Endothelial cell of umbilical vein (primary cell): Measurements from ENCODE around the gene PTPN6. TPM values are rescaled to one million over a fixed set of nuclear protein-coding genes. Genes with fewer than 3 reads are reported as not detected.

Source experiments
- BruUV-seq: library from RNA; stranded (reverse); fragments of 400-500 nt; replicated peaks from 2 replicates; lab custom pipeline; 2021; lab: Mats Ljungman, UMichigan
- CTCF ChIA-PET: fragments of 300-600, 350-600 bp; sonication (Branson Sonifier 250); formaldehyde crosslinking; loops from one replicate; lab custom pipeline; 2021; ENCODE audit warnings: antibody characterized with exemption, inconsistent platforms; lab: Charles Lee
- POLR2A ChIA-PET: fragments of 300-600, 350-600 bp; sonication (Branson Sonifier 250); formaldehyde crosslinking; loops from one replicate; lab custom pipeline; 2021; ENCODE audit warnings: antibody characterized with exemption, inconsistent platforms; lab: Charles Lee
- DNase-seq: peaks from one replicate; pipeline ENCODE4 v3.0.0-alpha.2; 2011; ENCODE audit warnings: low read depth, low spot score
- FAIRE-seq: peaks from 2 replicates; lab custom pipeline; 2011; peaks lifted over from hg19 to GRCh38; lab: Jason Lieb, UNC
- H2AFZ ChIP-seq: 2 replicates; pipeline ENCODE4 v1.6.0; 2012; ENCODE audit warnings: low read depth, low read length, control low read depth, inconsistent platforms
- H3K27ac ChIP-seq: 2 replicates; pipeline ENCODE4 v1.5.1; 2011; ENCODE audit warnings: low read depth, mild to moderate bottlenecking, control low read depth, low read length, moderate library complexity; ENCODE audit not compliant: insufficient read depth
- H3K27me3 ChIP-seq, 2 experiments: 2 replicates each; pipeline versions ENCODE4 v1.6.0 to v1.6.1; 2011; ENCODE audit warnings: low read length in 2 of 2, mixed read lengths in 1 of 2; ENCODE audit not compliant: control insufficient read depth in 2 of 2, insufficient read depth in 2 of 2
- H3K36me3 ChIP-seq, 2 experiments: 2 replicates in 1 of 2; 3 replicates in 1 of 2; pipeline ENCODE4 v1.5.1; 2011; ENCODE audit warnings: low read length in 2 of 2, mild to moderate bottlenecking in 1 of 2, moderate library complexity in 1 of 2; ENCODE audit not compliant: control insufficient read depth in 2 of 2, insufficient read depth in 2 of 2; ENCODE audit errors: extremely low read depth in 1 of 2
- H3K4me1 ChIP-seq: 3 replicates; pipeline ENCODE4 v1.5.1; 2011; ENCODE audit warnings: mild to moderate bottlenecking, low read length; ENCODE audit not compliant: control insufficient read depth, insufficient read depth; ENCODE audit errors: extremely low read depth
- H3K4me2 ChIP-seq: 2 replicates; pipeline ENCODE4 v1.6.1; 2011; ENCODE audit warnings: low read length, control low read depth, mixed read lengths; ENCODE audit not compliant: insufficient read depth
- H3K4me3 ChIP-seq, 3 experiments: fragments of 200-600 bp in 1 of 3; sonication (generic), shearing (Covaris generic) in 1 of 3; replicated peaks in 1 of 3; 2 replicates each; pipeline ENCODE4 v1.5.1; 2011 to 2016; ENCODE audit warnings: control low read depth in 3 of 3, low read length in 3 of 3, mild to moderate bottlenecking in 2 of 3, inconsistent platforms in 1 of 3, low read depth in 1 of 3, moderate library complexity in 1 of 3; ENCODE audit not compliant: insufficient read depth in 1 of 3
- H3K79me2 ChIP-seq: 2 replicates; pipeline ENCODE4 v1.6.0; 2012; ENCODE audit warnings: low read length, inconsistent platforms; ENCODE audit not compliant: control insufficient read depth, insufficient read depth
- H3K9ac ChIP-seq: replicated peaks from 2 replicates; pipeline ENCODE3; 2011; ENCODE audit warnings: low read length, control low read depth; ENCODE audit not compliant: insufficient read depth; ENCODE audit errors: extremely low read depth
- H3K9me1 ChIP-seq: replicated peaks from 3 replicates; pipeline ENCODE4 v1.6.0; 2011; ENCODE audit warnings: mild to moderate bottlenecking, low read length; ENCODE audit not compliant: control insufficient read depth, insufficient read depth; ENCODE audit errors: extremely low read depth
- H3K9me3 ChIP-seq: replicated peaks from 2 replicates; pipeline ENCODE4 v1.5.1; 2012; ENCODE audit warnings: low read length, inconsistent platforms; ENCODE audit not compliant: control insufficient read depth, insufficient read depth
- H4K20me1 ChIP-seq: replicated peaks from 2 replicates; pipeline ENCODE3; 2011; ENCODE audit warnings: mild to moderate bottlenecking, low read length; ENCODE audit not compliant: control insufficient read depth, insufficient read depth; ENCODE audit errors: extremely low read depth
- EZH2 ChIP-seq: IDR thresholded peaks from 2 replicates; pipeline ENCODE4 v1.6.1; 2012; ENCODE audit warnings: borderline replicate concordance, low read depth, mild to moderate bottlenecking, moderate library complexity, low read length, inconsistent platforms; ENCODE audit not compliant: severe bottlenecking
- FOS ChIP-seq: IDR thresholded peaks from 2 replicates; pipeline ENCODE4 v1.6.1; 2011; ENCODE audit warnings: mild to moderate bottlenecking, low read length, moderate library complexity, borderline replicate concordance; ENCODE audit not compliant: insufficient read depth
- GATA2 ChIP-seq: IDR thresholded peaks from 2 replicates; pipeline ENCODE4 v1.7.0; 2011; ENCODE audit warnings: low read depth, mild to moderate bottlenecking, moderate library complexity, mixed read lengths, low read length; ENCODE audit not compliant: insufficient read length, insufficient read depth
- JUN ChIP-seq: IDR thresholded peaks from 2 replicates; pipeline ENCODE4 v1.6.1; 2011; ENCODE audit warnings: borderline replicate concordance, low read depth; ENCODE audit not compliant: insufficient read length, insufficient read depth
- MYC ChIP-seq: IDR thresholded peaks from one replicate; pipeline ENCODE4 v1.6.1; 2011; ENCODE audit warnings: mild to moderate bottlenecking, low read depth, low read length
- POLR2A ChIP-seq: IDR thresholded peaks from 2 replicates; pipeline ENCODE4 v1.6.1; 2012; ENCODE audit warnings: low read depth, mild to moderate bottlenecking, control low read depth, low read length
- POLR2AphosphoS5 ChIP-seq: IDR thresholded peaks from 2 replicates; pipeline ENCODE4 v1.6.1; 2012; ENCODE audit warnings: low read depth, mild to moderate bottlenecking, control low read depth, low read length, moderate library complexity; ENCODE audit not compliant: insufficient read depth
- dilution Hi-C: fragments of 300-500 bp; cut with MboI; formaldehyde crosslinking; loops from one replicate; pipeline ENCODE4 v1.15.0; 2019; ENCODE audit warnings: low sequenced_read_pairs; ENCODE audit not compliant: extremely low pct_ligation_motif_present
- intact Hi-C: fragments of 100-400 bp; cut with micrococcal nuclease; formaldehyde crosslinking; loops from one replicate; pipeline ENCODE4 v1.10.0; 2022
- polyA plus RNA-seq, 4 experiments: library from polyadenylated mRNA; depleted of rRNA in 3 of 4; stranded (reverse) in 3 of 4; unstranded in 1 of 4; fragments of >200 nt; gene quantifications; 2 replicates each; pipeline versions ENCODE4 v1.2.1 to v1.2.3, GENCODE V29; 2011 to 2012; ENCODE audit warnings: missing spikeins in 1 of 4
- total RNA-seq: library from RNA; stranded (reverse); gene quantifications from 2 replicates; pipeline ENCODE4 v1.2.3, GENCODE V29; 2021
- TF ChIP-seq, protein P1 (sequence below), 2 donors: IDR thresholded peaks; 1 replicate in 1 of 2; 2 replicates in 1 of 2; pipeline ENCODE4 v1.5.1; 2011; ENCODE audit warnings: low read length in 2 of 2, mild to moderate bottlenecking in 2 of 2, moderate library complexity in 2 of 2, control low read depth in 1 of 2, inconsistent platforms in 1 of 2, low read depth in 1 of 2; ENCODE audit not compliant: insufficient read depth in 1 of 2; ENCODE audit errors: extremely low read depth in 1 of 2
- TF ChIP-seq, protein P2 (sequence below): IDR thresholded peaks from 2 replicates; pipeline ENCODE4 v1.6.1; 2011; ENCODE audit not compliant: insufficient read depth, insufficient read length

PTPN6 gene
- total and polyA plus RNA-seq, 2 donors (not counting 3 experiments of a cell fraction or from before 2014, with no cell fraction given) = 0.25 to 1.6 TPM

DNA sequence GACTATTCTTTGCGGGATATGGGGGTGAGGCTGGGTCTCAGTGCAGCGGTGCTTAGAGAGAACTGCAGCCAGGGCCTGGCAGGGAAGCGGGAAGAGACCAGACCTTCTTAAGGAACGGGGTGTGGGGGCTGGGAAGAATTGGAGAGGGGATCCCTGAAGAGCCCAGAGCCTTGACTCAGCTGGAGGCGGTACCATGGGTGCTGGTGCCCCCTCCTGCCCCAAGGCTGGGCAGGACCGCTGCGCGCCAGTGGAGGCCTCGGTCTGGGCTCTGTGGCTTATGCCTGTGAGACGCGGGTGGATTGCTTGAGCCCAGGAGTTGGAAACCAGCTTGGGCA is 8.9 kb upstream of the PTPN6 start:
- Histone ChIP-seq H3K9me1 (no peaks in the 10 kb centered on the region), H3K4me2 (no peak overlapping the region), H3K27ac (no peak overlapping the region), H2AFZ (no peak overlapping the region), H3K4me3 (no peak overlapping the region), H3K79me2 (no peaks in the 10 kb centered on the region), H3K9me3 (no peaks in the 10 kb centered on the region), H3K9ac (no peak overlapping the region), H4K20me1 (no peaks in the 10 kb centered on the region), H3K36me3 (peaks cover 0 to 16% of the 10 kb centered on the region in 2 experiments), H3K4me1 (peaks cover 18% of the 10 kb centered on the region), H3K27me3 (no peaks in the 10 kb centered on the region)
- DNase-seq = no peak
- no peak for TF ChIP-seq JUN
- no peak for TF ChIP-seq GATA2
- no peak for TF ChIP-seq POLR2AphosphoS5
- TF ChIP-seq MYC = no peak
- TF ChIP-seq, protein P1, sequence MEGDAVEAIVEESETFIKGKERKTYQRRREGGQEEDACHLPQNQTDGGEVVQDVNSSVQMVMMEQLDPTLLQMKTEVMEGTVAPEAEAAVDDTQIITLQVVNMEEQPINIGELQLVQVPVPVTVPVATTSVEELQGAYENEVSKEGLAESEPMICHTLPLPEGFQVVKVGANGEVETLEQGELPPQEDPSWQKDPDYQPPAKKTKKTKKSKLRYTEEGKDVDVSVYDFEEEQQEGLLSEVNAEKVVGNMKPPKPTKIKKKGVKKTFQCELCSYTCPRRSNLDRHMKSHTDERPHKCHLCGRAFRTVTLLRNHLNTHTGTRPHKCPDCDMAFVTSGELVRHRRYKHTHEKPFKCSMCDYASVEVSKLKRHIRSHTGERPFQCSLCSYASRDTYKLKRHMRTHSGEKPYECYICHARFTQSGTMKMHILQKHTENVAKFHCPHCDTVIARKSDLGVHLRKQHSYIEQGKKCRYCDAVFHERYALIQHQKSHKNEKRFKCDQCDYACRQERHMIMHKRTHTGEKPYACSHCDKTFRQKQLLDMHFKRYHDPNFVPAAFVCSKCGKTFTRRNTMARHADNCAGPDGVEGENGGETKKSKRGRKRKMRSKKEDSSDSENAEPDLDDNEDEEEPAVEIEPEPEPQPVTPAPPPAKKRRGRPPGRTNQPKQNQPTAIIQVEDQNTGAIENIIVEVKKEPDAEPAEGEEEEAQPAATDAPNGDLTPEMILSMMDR (IDR thresholded peaks at IDR 0.05; ENCODE audit: extremely low read depth in 1 of 2, insufficient read depth in 1 of 2, low read depth in 1 of 2, low read length in 2 of 2) = no peak
- no peak for TF ChIP-seq POLR2A
- no peak for TF ChIP-seq EZH2
- TF ChIP-seq, protein P2, sequence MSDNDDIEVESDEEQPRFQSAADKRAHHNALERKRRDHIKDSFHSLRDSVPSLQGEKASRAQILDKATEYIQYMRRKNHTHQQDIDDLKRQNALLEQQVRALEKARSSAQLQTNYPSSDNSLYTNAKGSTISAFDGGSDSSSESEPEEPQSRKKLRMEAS = no peak
- no peak for TF ChIP-seq FOS
- dilution Hi-C loops (no loop called here), intact Hi-C loops (no loop called here)
- ChIA-PET CTCF (interaction anchor here (1.0 to 3.4 kb wide), 3 partner anchors 17 to 73 kb away, joined by 5 to 38 read pairs (median 18); partner anchors contain the start of gene SPSB2), POLR2A (no interaction called here)
- no peak for FAIRE-seq
- BruUV-seq = no TSS peak
